ENCODE data around the gene HIF1AN. TPM values are rescaled to one million over a fixed set of nuclear protein-coding genes. Genes with fewer than 3 reads are reported as not detected.

HIF1AN gene
- total RNA-seq, 1 experiment from 2014 or later: 83.1 TPM

DNA sequence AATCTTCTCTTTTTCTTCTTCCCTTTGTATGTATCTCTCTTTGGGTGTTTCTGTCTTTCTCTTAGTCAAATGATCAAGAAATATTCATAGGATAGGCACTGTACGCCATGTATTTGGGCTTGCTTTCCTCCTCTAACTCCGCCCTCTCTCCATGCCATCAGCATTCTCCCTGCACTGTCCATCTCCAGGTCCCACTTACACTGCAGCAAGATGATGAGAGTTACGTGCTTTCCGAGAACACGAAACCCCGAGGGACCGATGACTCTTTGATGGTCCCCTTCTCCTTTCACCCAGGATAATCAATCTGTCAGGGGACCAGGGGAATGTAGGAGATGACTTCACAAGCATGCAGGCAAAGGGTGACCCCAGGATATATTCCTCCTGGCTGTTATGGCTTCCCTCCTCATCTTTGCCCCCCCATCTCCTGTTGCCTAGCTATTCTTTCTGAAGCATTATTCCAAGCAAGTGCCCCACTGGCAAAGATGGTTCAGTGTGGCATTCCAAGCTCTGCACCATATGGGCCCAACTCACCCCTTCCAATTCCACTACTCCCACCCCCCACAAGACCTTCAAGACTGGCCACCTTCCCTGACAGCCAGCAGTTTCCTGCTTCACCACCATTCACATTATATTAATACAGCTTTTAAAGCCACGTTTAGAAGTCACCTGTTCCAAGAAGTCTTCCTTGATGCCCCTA is 40.0 kb downstream of the HIF1AN start:
- no peaks in the 10 kb centered on the region for H3K9me3 ChIP-seq (ENCODE audit: control insufficient read depth, insufficient read depth, low read depth, low read length)
- no peak for ATAC-seq
- no peaks in the 10 kb centered on the region for H3K36me3 ChIP-seq (ENCODE audit: control insufficient read depth, insufficient read depth, low read length)
- no peak overlapping the region for H3K27ac ChIP-seq (ENCODE audit: low read length)
- no peak for DNase-seq (ENCODE audit: low read depth, low spot score)
- intact Hi-C loops (cut with micrococcal nuclease; ENCODE audit: unreplicated experiment) (no loop called here), in situ Hi-C loops (cut with HindIII; ENCODE audit: low pct_unique_long_range_greater_than_20kb, low sequenced_read_pairs) (no loop called here)
- TF ChIP-seq POLR2AphosphoS5 (IDR thresholded peaks at IDR 0.05; ENCODE audit: low read depth, low read length): no peak
- no peak for TF ChIP-seq TCF7L2 (IDR thresholded peaks at IDR 0.05; ENCODE audit: low read depth, low read length)
- TF ChIP-seq SIN3A (IDR thresholded peaks at IDR 0.05; ENCODE audit: borderline replicate concordance, insufficient read depth, low read depth, low read length): no peak
- TF ChIP-seq, protein P1, sequence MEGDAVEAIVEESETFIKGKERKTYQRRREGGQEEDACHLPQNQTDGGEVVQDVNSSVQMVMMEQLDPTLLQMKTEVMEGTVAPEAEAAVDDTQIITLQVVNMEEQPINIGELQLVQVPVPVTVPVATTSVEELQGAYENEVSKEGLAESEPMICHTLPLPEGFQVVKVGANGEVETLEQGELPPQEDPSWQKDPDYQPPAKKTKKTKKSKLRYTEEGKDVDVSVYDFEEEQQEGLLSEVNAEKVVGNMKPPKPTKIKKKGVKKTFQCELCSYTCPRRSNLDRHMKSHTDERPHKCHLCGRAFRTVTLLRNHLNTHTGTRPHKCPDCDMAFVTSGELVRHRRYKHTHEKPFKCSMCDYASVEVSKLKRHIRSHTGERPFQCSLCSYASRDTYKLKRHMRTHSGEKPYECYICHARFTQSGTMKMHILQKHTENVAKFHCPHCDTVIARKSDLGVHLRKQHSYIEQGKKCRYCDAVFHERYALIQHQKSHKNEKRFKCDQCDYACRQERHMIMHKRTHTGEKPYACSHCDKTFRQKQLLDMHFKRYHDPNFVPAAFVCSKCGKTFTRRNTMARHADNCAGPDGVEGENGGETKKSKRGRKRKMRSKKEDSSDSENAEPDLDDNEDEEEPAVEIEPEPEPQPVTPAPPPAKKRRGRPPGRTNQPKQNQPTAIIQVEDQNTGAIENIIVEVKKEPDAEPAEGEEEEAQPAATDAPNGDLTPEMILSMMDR (IDR thresholded peaks at IDR 0.05): no peak
- TF ChIP-seq, protein P2, sequence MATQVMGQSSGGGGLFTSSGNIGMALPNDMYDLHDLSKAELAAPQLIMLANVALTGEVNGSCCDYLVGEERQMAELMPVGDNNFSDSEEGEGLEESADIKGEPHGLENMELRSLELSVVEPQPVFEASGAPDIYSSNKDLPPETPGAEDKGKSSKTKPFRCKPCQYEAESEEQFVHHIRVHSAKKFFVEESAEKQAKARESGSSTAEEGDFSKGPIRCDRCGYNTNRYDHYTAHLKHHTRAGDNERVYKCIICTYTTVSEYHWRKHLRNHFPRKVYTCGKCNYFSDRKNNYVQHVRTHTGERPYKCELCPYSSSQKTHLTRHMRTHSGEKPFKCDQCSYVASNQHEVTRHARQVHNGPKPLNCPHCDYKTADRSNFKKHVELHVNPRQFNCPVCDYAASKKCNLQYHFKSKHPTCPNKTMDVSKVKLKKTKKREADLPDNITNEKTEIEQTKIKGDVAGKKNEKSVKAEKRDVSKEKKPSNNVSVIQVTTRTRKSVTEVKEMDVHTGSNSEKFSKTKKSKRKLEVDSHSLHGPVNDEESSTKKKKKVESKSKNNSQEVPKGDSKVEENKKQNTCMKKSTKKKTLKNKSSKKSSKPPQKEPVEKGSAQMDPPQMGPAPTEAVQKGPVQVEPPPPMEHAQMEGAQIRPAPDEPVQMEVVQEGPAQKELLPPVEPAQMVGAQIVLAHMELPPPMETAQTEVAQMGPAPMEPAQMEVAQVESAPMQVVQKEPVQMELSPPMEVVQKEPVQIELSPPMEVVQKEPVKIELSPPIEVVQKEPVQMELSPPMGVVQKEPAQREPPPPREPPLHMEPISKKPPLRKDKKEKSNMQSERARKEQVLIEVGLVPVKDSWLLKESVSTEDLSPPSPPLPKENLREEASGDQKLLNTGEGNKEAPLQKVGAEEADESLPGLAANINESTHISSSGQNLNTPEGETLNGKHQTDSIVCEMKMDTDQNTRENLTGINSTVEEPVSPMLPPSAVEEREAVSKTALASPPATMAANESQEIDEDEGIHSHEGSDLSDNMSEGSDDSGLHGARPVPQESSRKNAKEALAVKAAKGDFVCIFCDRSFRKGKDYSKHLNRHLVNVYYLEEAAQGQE (IDR thresholded peaks at IDR 0.05; ENCODE audit: insufficient read depth in 1 of 2, low read depth in 2 of 2, low read length in 1 of 2): no peak
- ChIA-PET CTCF (no interaction called here), POLR2A (interaction anchor here (0.6 kb wide), 1 partner anchor 232 kb away, joined by 3 read pairs; no protein-coding TSS in a partner anchor)
- BruUV-seq (replicated peaks): no TSS peak
- H3K4me1 ChIP-seq (ENCODE audit: control insufficient read depth, insufficient read depth, low read length): no peaks in the 10 kb centered on the region
- no peak overlapping the region for H3K4me3 ChIP-seq (ENCODE audit: low read depth in 2 of 2, low read length in 2 of 2)
- H3K27me3 ChIP-seq (ENCODE audit: control insufficient read depth, insufficient read depth, low read length): peaks cover 2% of the 10 kb centered on the region; the same call in 1 of the 2 replicates

DNA sequence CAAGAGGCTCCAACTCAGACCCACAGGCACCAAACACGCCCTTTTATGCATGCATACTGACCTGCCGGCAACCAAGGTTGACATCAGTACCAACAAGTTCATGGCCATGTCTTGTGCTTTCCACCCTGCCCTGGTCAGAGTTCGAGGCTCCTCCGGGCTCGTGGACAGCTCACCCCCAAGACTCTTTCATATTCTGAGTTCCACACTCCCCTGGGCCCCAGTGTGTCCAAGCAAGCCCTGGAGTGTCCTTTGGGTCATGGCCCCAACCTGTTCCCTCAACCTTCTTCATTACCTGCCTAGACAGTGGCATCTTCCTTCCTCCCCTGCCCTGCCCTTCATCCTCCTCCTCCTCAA is 40.5 kb downstream of the HIF1AN start:
- no peak overlapping the region for H3K4me3 ChIP-seq (ENCODE audit: low read depth in 2 of 2, low read length in 2 of 2)
- ChIA-PET POLR2A (interaction anchor here (0.6 kb wide), 1 partner anchor 232 kb away, joined by 3 read pairs; no protein-coding TSS in a partner anchor), CTCF (no interaction called here)
- H3K27me3 ChIP-seq (ENCODE audit: control insufficient read depth, insufficient read depth, low read length): peaks cover 2% of the 10 kb centered on the region; the same call in 1 of the 2 replicates
- TF ChIP-seq, protein P1 (IDR thresholded peaks at IDR 0.05): no peak
- TF ChIP-seq, protein P2 (IDR thresholded peaks at IDR 0.05; ENCODE audit: insufficient read depth in 1 of 2, low read depth in 2 of 2, low read length in 1 of 2): no peak
- TF ChIP-seq POLR2AphosphoS5 (IDR thresholded peaks at IDR 0.05; ENCODE audit: low read depth, low read length) (no peak), SIN3A (IDR thresholded peaks at IDR 0.05; ENCODE audit: borderline replicate concordance, insufficient read depth, low read depth, low read length) (no peak), TCF7L2 (IDR thresholded peaks at IDR 0.05; ENCODE audit: low read depth, low read length) (no peak)
- intact Hi-C loops (cut with micrococcal nuclease; ENCODE audit: unreplicated experiment): no loop called here
- no peaks in the 10 kb centered on the region for H3K4me1 ChIP-seq (ENCODE audit: control insufficient read depth, insufficient read depth, low read length)
- DNase-seq (ENCODE audit: low read depth, low spot score): no peak
- no peak overlapping the region for H3K27ac ChIP-seq (ENCODE audit: low read length)
- no peak for ATAC-seq
- no TSS peak for BruUV-seq (replicated peaks)
- in situ Hi-C loops (cut with HindIII; ENCODE audit: low pct_unique_long_range_greater_than_20kb, low sequenced_read_pairs): no loop called here
- H3K36me3 ChIP-seq (ENCODE audit: control insufficient read depth, insufficient read depth, low read length): no peaks in the 10 kb centered on the region
- H3K9me3 ChIP-seq (ENCODE audit: control insufficient read depth, insufficient read depth, low read depth, low read length): no peaks in the 10 kb centered on the region

All from Panc1 (cell line).